GM19043 (cell line): Measurements from ENCODE around the gene TOB2.
"Not testable (repeated sequence)": the region's sequence is repeated elsewhere in the genome, so short reads cannot be mapped to it uniquely, and the experiment has no call there.

Source experiments
- ATAC-seq: cut with Tn5 transposase; IDR thresholded peaks from one replicate; pipeline ENCODE4 v1.9.1; 2021; ENCODE audit warnings: low read depth; ENCODE audit not compliant: unreplicated experiment

The TOB2 gene

GRCh38 chr22:41431656-41432055 lies 14.9 kb downstream of the TOB2 start:
- ATAC-seq, result no peak

- no peak for ATAC-seq
These were observed 16.7 kb downstream of the TOB2 start for GRCh38 chr22:41429951-41430332.

- no peak for ATAC-seq
These were observed 17.2 kb downstream of the TOB2 start for GRCh38 chr22:41429232-41429950.

GRCh38 chr22:41425660-41426365 lies 20.8 kb downstream of the TOB2 start:
- ATAC-seq, result no peak

- ATAC-seq, result no peak
These were observed 27.9 kb downstream of the TOB2 start for GRCh38 chr22:41418717-41419116.

- no peak for ATAC-seq
These were observed 28.8 kb downstream of the TOB2 start for GRCh38 chr22:41417622-41418390.

GRCh38 chr22:41415554-41415953 lies 31.0 kb downstream of the TOB2 start:
- ATAC-seq, result no peak

- no peak for ATAC-seq
These were observed 35.4 kb downstream of the TOB2 start for GRCh38 chr22:41411021-41411851.

GRCh38 chr22:41410311-41410751 lies 36.3 kb downstream of the TOB2 start:
- ATAC-seq, result no peak

- no peak for ATAC-seq
These were observed 37.9 kb downstream of the TOB2 start for GRCh38 chr22:41408665-41409064.

GRCh38 chr22:41407433-41407832 lies 39.2 kb downstream of the TOB2 start:
- no peak for ATAC-seq

GRCh38 chr22:41406410-41406809 lies 40.2 kb downstream of the TOB2 start:
- ATAC-seq, result no peak

GRCh38 chr22:41405588-41405987 lies 41.0 kb downstream of the TOB2 start:
- no peak for ATAC-seq

- peak; percentile 66 for ATAC-seq
These were observed 42.9 kb downstream of the TOB2 start for GRCh38 chr22:41403532-41404318.

- not testable (repeated sequence) for ATAC-seq
These were observed 43.8 kb downstream of the TOB2 start for GRCh38 chr22:41402851-41403250.

- ATAC-seq, result no peak
These were observed 44.6 kb downstream of the TOB2 start for GRCh38 chr22:41401781-41402648.

- ATAC-seq, result no peak
These were observed 47.7 kb downstream of the TOB2 start for GRCh38 chr22:41398921-41399320.

GRCh38 chr22:41397143-41397811 lies 49.3 kb downstream of the TOB2 start:
- ATAC-seq, result no peak
